ENCODE measurements around the gene FOXI1. TPM values are rescaled to one million over a fixed set of nuclear protein-coding genes. Genes with fewer than 3 reads are reported as not detected.

FOXI1 gene
- total RNA-seq, 1 experiment from 2014 or later: 0.44 TPM

DNA sequence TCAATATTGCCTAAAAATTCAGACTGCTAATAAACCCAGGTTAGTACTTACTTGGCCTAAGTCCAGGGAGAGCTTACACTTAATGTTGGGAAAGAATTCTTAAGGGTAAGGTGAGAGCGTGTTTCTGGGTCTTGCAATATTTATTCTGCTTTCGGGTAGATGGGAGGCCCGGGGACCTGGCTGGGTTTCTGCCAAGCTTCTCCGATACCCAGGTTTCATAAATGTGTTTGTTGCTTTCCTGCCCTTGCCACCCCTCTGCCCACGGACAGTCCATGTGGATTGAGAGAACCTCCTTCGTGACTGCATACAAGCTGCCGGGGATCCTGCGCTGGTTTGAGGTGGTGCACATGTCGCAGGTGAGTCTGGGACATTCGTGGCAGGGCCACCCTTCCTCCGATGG is 48.4 kb upstream of the FOXI1 start:
- BruUV-seq (replicated peaks): no TSS peak
- in situ Hi-C loops (cut with HindIII; ENCODE audit: low pct_unique_long_range_greater_than_20kb, low sequenced_read_pairs) (no loop called here), intact Hi-C loops (cut with micrococcal nuclease; ENCODE audit: unreplicated experiment) (no loop called here)
- TF ChIP-seq SIN3A (IDR thresholded peaks at IDR 0.05; ENCODE audit: borderline replicate concordance, insufficient read depth, low read depth, low read length) (no peak), TCF7L2 (IDR thresholded peaks at IDR 0.05; ENCODE audit: low read depth, low read length) (no peak), CTCF (IDR thresholded peaks at IDR 0.05) (no peak), POLR2AphosphoS5 (IDR thresholded peaks at IDR 0.05; ENCODE audit: low read depth, low read length) (no peak)
- TF ChIP-seq, protein P1, sequence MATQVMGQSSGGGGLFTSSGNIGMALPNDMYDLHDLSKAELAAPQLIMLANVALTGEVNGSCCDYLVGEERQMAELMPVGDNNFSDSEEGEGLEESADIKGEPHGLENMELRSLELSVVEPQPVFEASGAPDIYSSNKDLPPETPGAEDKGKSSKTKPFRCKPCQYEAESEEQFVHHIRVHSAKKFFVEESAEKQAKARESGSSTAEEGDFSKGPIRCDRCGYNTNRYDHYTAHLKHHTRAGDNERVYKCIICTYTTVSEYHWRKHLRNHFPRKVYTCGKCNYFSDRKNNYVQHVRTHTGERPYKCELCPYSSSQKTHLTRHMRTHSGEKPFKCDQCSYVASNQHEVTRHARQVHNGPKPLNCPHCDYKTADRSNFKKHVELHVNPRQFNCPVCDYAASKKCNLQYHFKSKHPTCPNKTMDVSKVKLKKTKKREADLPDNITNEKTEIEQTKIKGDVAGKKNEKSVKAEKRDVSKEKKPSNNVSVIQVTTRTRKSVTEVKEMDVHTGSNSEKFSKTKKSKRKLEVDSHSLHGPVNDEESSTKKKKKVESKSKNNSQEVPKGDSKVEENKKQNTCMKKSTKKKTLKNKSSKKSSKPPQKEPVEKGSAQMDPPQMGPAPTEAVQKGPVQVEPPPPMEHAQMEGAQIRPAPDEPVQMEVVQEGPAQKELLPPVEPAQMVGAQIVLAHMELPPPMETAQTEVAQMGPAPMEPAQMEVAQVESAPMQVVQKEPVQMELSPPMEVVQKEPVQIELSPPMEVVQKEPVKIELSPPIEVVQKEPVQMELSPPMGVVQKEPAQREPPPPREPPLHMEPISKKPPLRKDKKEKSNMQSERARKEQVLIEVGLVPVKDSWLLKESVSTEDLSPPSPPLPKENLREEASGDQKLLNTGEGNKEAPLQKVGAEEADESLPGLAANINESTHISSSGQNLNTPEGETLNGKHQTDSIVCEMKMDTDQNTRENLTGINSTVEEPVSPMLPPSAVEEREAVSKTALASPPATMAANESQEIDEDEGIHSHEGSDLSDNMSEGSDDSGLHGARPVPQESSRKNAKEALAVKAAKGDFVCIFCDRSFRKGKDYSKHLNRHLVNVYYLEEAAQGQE (IDR thresholded peaks at IDR 0.05; ENCODE audit: insufficient read depth in 1 of 2, low read depth in 2 of 2, low read length in 1 of 2): no peak
- Histone ChIP-seq H3K9me3 (ENCODE audit: control insufficient read depth, insufficient read depth, low read depth, low read length) (no peaks in the 10 kb centered on the region), H3K27ac (ENCODE audit: low read length) (no peak overlapping the region), H3K4me3 (ENCODE audit: low read depth in 2 of 2, low read length in 2 of 2) (no peak overlapping the region), H3K27me3 (ENCODE audit: control insufficient read depth, insufficient read depth, low read length) (no peaks in the 10 kb centered on the region), H3K4me1 (ENCODE audit: control insufficient read depth, insufficient read depth, low read length) (no peaks in the 10 kb centered on the region), H3K36me3 (ENCODE audit: control insufficient read depth, insufficient read depth, low read length) (no peaks in the 10 kb centered on the region)
- ATAC-seq (no peak), DNase-seq (ENCODE audit: low read depth, low spot score) (no peak)
- CTCF ChIA-PET: no interaction called here
- POLR2A ChIA-PET: no interaction called here

DNA sequence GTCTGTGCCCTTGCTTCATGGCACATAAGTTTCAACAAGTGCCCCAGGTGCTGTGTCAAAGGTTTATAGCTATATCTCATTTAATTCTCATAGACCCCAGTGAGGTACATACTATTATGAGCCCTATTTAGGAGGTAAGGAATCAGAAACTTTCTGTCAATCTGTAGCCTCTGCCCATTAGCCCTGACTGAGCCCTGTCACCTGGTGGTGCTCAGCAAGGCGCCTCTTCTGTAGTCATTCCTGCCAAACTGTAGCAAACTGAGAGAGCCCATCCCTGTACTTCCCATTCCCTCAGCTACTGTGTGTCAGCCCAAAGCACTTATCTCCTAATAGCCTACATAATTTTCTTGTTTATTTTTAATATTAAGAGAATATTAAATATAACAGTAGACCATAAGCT is 46.5 kb upstream of the FOXI1 start:
- ATAC-seq (no peak), DNase-seq (ENCODE audit: low read depth, low spot score) (no peak)
- no peak overlapping the region for H3K27ac ChIP-seq (ENCODE audit: low read length)
- ChIA-PET POLR2A (no interaction called here), CTCF (no interaction called here)
- H3K36me3 ChIP-seq (ENCODE audit: control insufficient read depth, insufficient read depth, low read length): no peaks in the 10 kb centered on the region
- H3K9me3 ChIP-seq (ENCODE audit: control insufficient read depth, insufficient read depth, low read depth, low read length): no peaks in the 10 kb centered on the region
- no peaks in the 10 kb centered on the region for H3K4me1 ChIP-seq (ENCODE audit: control insufficient read depth, insufficient read depth, low read length)
- in situ Hi-C loops (cut with HindIII; ENCODE audit: low pct_unique_long_range_greater_than_20kb, low sequenced_read_pairs): no loop called here
- no peak for TF ChIP-seq SIN3A (IDR thresholded peaks at IDR 0.05; ENCODE audit: borderline replicate concordance, insufficient read depth, low read depth, low read length)
- TF ChIP-seq POLR2AphosphoS5 (IDR thresholded peaks at IDR 0.05; ENCODE audit: low read depth, low read length): no peak
- TF ChIP-seq, protein P1 (IDR thresholded peaks at IDR 0.05; ENCODE audit: insufficient read depth in 1 of 2, low read depth in 2 of 2, low read length in 1 of 2): no peak
- no peak for TF ChIP-seq TCF7L2 (IDR thresholded peaks at IDR 0.05; ENCODE audit: low read depth, low read length)
- TF ChIP-seq CTCF (IDR thresholded peaks at IDR 0.05): no peak
- intact Hi-C loops (cut with micrococcal nuclease; ENCODE audit: unreplicated experiment): no loop called here
- no peak overlapping the region for H3K4me3 ChIP-seq (ENCODE audit: low read depth in 2 of 2, low read length in 2 of 2)
- H3K27me3 ChIP-seq (ENCODE audit: control insufficient read depth, insufficient read depth, low read length): no peaks in the 10 kb centered on the region
- BruUV-seq (replicated peaks): no TSS peak

All from Panc1 (cell line).